Activated CD4-positive, CD25-positive, alpha-beta regulatory T cell treated with anti-CD3 and anti-CD28 coated beads, Interleukin-2, amount 50 U/mL, for 24 hours (primary cell): ENCODE measurements around the gene FOXN1.
A peak's percentile ranks its signal among the peaks of the same experiment; 100 is the strongest.

Experiments used
- ATAC-seq, 2 donors: fragments of 150-1000 bp; cut with Tn5 transposase; one replicate each; pipeline ENCODE4 v1.10.0; 2021; ENCODE audit warnings: mild to moderate bottlenecking in 1 of 2, moderate library complexity in 1 of 2

Gene FOXN1

GRCh38 chr17:28576758-28577465 is 70.8 kb downstream of the FOXN1 start, which contains the start of gene ALDOC:
Gene ALDOC (minus strand): TSS chr17:28576895. CDS start chr17:28575532, 1,363 bp downstream.
- peak; percentile 93 to 96 for ATAC-seq

DNA sequence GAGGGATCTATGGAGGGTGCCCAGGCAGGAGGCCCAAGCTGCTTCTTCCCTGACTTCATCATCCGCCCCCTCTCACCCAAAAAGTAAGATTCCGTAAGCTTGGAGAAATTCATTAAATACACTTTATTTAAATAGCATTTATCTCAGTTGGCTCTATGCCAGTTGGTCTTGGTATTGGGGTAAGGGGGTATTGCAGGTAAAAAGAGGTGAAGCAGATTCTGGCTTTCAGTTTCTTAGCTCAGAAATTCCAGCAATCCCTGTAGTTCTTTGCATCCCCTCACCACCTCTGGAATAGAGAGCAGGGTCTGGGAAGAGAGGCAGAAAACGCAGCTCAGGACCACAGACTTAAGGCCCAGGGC is 71.3 kb downstream of the FOXN1 start:
- ATAC-seq: no peak

GRCh38 chr17:28578246-28579195 is 72.4 kb downstream of the FOXN1 start:
- no peak for ATAC-seq

- ATAC-seq: peak in 1 of 2 donors; percentile 46
Observed at GRCh38 chr17:28579526-28579925, 73.4 kb downstream of the FOXN1 start.

DNA sequence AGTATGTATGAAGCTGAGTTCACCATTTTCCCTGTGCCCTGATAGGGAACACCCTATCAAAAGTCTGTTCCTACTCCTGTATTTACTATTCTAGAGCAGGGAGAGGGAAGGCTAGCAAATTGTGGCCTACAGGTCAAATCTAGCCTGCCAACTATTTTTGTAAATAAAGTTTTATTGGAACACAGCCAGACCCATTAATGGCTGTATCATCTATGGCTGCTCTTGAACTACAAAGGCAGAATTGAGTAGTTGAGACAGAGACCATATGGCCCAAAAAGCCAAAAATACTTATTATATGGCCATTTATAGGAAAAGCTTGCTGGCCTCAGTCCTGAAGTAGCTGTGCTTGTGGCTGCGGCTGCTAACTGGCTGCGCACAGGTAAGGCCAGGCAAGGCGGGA is 74.8 kb downstream of the FOXN1 start:
- ATAC-seq: no peak

DNA sequence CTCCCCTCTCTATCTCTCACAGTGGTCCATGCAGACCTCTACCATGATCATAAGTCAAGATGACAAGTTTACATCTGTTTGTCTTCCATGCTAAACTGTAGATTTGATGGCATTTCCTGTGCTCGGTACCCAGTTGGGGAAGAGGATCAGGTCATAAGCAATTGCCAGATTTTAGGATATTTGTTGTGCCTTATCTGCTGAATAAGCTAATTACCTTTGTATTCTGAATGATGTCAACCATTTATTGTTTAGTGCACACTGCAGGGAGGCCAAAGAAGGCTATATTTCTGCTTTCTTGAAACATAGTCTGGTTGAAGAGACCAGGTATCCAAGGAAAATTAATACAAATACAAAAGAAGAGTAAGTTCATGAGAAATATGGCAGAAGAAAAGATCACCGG is 76.4 kb downstream of the FOXN1 start:
- no peak for ATAC-seq

- ATAC-seq: no peak
Observed at GRCh38 chr17:28584434-28584833, 78.3 kb downstream of the FOXN1 start.

DNA sequence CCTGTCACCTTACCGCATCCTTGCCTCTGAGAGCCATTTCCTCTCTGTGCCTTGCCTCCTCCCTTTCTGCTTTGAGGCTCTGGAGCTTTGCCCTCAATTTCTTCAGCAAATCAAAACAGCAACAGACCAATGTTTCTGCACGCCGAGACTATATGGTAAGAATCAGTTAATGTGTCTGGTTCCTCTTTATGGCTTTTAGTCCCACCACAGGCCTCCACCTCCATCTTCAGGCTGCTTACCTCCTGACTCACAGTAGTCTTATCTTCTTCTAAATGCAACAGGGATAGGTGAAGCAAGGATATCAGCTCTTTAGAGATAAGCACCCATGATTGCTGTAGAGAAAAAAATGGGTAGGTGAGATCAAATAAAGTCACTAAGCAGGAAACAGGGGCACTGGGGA is 79.7 kb downstream of the FOXN1 start:
- ATAC-seq: no peak
